Measurements from ENCODE around the gene HBS1L. TPM values are rescaled to one million over a fixed set of nuclear protein-coding genes. Genes with fewer than 3 reads are reported as not detected.

HBS1L gene
- total RNA-seq, 1 donor from 2014 or later = 89.8 TPM

DNA sequence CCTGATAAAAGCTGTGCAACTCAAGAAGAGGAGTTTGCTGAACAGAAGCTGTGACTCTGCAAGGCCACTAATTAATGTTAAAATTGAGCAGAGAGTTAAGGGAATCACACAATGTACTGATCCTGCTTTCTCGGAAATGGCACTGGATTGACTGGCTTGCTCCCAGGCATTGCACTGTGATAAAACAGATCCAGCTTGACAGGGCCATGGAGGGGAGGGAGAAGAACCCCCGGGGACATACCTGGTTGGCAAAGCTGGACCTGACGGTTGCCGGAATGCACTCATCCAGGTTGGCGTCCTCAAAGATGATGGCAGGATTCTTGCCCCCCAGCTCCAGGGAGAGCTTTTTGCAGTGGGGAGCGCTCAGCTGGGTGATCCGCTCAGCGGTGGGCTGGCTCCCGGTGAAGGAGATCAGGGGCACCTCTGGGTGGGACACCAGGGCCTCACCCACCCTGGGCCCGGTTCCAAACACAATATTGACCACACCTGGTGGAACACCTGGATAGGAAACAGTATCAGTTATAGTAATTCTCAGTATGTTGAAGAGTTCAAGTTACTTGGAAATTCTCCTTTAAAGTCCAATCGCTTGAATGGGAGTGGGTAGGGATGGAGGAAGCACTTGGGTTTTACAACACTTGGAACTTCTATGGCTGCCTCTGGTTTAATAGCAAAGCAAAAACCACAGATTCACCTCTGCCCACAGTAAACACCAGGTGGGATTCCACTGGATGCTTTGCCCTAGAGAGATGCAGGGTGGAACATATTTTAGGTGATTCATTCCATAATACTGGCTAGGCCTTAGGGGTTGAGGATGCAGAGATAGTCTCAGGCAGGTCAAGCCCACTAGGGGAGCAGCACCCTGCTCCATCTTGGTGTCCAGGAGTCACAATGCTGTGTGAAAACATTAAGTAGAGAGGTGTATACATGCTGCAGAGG, 121.8 kb downstream of the HBS1L start:
- no peak for ATAC-seq
- intact Hi-C loops (cut with micrococcal nuclease) = no loop called here
- DNase-seq = no peak

DNA sequence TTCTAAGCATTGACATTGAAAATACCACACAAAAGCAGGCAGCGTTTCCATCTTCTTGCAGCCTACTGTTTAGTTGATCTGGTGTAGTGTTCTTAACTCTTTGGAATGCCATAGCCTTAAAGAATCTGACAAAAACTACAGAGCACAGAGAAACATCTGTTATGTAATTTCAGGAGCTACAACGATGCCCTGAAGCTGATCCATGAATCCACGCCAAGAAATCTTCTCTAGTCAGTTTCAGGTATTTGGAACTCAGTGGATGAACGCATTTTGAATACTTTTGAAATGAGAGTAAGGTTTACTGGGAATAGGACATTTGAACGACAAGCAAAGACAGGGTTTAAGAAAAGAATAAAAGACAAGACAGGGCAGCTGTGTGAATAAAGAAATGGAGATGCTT, 122.5 kb downstream of the HBS1L start:
- no peak for DNase-seq
- ATAC-seq = no peak
- intact Hi-C loops (cut with micrococcal nuclease) = no loop called here

DNA sequence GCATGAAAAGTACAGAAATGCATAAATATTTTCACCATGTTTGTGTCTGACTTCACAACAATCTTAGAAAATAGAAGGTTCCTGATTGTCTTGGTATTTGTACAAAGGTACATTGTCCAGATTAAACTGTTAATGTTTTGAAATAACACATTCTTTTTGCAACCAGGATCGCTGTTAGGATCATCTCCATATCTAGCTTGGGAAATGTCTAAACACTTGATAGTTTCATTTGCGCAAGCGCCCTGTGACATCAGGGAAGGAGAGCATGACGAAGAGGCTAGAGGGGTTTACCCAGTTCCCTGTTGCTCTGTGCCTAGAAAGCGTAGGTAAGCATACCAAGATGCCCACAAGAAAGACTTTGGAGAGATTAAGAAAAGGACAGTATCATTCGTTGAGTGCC, 124.2 kb downstream of the HBS1L start:
- intact Hi-C loops (cut with micrococcal nuclease) = no loop called here
- DNase-seq = no peak
- no peak for ATAC-seq

DNA sequence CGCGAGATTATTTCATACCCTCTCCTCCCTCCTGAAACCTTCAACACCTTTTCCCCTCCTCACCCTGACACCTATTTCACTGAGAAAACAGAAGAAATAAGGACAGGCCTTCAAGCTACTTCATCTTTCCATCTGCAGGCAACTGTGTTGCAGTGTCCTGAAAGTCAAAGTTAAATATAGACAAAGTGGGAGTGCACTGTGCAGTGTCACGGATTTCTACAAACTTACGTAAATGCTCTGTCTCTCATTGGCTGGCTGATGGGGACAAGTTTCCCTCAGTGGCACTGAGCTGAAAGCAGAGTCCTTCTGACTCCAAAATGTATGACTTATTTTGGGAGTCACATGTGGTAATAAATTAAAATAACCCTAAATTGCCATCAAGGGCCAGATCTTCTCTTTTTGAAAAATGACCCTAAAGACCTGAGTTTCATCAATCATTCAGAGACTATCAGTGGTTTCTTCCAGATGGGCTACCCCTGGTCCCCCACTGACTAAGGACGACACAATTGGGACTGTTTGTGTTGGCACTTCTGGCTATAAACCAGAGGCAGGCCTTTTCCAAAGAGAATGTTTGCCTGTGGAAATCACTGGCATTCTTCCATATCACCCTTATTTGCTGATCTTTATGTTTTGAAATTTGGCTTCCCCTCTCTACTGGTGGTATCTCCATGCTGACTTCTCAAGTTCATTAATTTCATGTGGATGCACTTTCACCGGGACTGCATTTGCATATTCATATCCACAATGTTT, 126.3 kb downstream of the HBS1L start:
- intact Hi-C loops (cut with micrococcal nuclease) = no loop called here

DNA sequence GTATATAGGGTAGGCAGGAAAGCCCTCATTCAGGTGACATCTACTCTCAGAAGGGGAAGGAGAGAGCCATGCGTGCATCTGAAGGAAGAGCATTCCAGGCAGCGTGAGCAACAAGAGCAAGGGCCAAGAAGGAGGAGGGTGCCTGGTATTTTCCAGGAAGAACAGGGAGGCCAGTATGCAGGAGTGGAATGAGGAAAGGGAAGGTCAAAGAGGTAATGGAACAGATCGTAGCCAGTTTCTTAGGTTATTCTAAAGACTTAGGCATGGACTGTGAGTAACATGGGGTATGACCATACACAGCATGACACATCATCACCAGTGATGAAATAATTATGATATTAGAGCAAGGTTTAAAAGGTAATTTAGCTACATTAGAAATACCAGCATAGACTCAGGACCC, 128.8 kb downstream of the HBS1L start:
- ATAC-seq = no peak
- intact Hi-C loops (cut with micrococcal nuclease) = no loop called here
- no peak for DNase-seq

More for the DNA sequence above, 126.3 kb downstream of the HBS1L start:
- no peak for DNase-seq
- peak; percentile 74 for ATAC-seq

DNA sequence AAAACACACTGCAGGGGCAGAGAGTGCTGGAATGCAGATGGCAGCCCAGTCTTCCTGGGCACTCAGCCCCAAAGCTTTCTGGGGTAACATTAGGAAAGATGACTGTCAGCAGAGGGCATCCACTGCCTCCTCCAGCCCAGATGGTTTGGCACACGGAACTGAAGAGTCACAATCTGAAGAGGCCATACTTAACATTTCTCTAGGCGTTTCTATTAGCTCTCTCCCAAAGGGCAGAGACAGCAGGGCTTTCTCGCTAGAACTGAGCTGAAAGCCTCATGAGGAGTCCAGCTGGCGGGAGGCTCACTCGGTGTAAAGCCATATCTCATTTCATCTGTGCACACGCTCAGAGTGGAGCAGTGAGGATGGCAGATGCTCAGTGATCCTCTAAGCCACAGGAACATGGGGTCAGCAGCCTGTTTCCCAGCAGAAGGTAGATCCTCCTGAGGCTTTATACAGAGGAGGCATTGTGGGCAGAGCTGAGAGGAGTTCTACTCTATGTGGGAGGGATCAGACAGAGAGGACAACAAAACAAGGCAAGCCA, 132.8 kb downstream of the HBS1L start:
- ATAC-seq = no peak
- no peak for DNase-seq
- intact Hi-C loops (cut with micrococcal nuclease) = no loop called here

DNA sequence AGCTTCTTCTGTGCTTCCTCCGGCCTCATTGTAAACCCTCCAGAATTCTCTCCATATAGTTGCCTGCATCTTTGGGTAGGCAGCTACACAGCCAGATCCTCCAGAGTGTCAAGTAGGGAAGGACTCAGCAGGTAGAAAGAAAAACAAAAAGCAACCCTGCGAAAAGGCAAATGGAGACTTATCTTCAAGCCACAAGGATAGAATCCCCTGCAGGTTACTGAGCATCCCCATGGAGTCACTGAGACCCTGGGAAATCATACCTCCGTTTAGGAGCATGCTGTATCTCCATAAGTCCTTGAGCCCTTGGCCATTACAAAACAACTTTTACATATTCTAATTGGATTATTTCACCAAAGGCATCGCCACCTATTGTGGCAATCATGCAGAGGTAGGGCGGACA, 133.3 kb downstream of the HBS1L start:
- no peak for ATAC-seq
- DNase-seq = no peak
- intact Hi-C loops (cut with micrococcal nuclease) = no loop called here

DNA sequence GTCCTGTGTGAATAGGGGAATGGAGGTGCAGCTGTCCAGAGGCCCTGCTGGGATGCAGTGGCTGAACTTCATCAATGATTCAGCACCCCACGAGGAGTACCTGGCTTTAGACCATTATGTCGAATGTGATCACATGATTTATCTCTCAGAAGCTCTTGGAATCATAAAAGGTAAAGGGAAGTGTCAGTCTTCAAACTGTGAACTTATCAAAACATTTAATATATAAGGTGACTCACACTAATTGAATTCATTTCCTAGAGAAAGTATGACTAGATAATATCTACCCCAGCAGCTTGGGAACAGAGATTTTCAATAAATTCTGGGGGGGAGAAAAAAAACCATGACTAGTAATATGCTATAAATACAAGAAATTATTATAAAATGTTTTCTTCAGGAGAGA, 134.2 kb downstream of the HBS1L start:
- DNase-seq (no peak), ATAC-seq (no peak)
- intact Hi-C loops (cut with micrococcal nuclease) = no loop called here

DNA sequence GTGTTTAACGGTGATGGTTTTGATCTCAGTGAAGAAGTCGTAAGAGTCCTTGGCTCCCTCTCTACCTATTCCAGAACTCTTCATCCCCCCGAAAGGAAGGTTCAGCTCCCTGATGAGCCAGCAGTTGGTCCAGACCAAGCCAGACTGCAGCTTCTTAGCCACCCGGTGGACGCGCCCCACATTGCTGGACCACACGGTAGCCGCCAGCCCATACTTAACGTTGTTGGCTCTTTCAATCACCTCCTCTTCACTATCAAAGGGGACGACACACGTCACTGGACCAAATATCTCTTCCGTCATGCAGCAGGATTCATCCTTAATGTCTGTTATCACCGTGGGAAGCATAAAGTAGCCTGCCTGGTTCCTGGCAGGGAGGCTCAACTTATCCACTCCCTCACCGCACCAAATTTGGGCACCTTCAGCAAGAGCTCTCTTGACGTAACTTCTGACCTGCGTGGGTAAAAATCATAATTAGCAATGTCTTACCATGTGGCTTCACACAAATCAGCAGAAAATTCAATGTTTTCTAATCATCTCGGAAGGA, 136.1 kb downstream of the HBS1L start:
- ATAC-seq = no peak
- no peak for DNase-seq
- intact Hi-C loops (cut with micrococcal nuclease) = no loop called here

DNA sequence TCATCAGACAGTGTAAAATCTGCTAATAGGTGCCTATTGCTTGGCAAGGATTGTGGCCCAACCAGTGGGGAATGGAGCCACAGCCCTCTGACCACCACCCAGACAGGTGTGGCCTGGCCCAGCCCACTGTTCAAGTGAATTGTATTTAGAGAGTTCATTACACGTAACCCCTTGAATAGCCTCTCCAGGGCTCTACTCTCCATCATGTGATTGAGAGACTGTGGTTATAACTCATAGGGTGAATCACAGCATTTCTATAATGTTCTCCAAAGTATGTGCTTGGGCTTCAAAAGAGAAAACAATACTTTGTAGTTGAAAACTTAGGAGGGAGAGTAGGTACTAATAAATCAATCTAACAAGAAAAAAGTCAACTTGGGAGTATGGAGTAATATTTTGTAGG, 143.1 kb downstream of the HBS1L start:
- intact Hi-C loops (cut with micrococcal nuclease) = no loop called here
- no peak for DNase-seq
- ATAC-seq = no peak

DNA sequence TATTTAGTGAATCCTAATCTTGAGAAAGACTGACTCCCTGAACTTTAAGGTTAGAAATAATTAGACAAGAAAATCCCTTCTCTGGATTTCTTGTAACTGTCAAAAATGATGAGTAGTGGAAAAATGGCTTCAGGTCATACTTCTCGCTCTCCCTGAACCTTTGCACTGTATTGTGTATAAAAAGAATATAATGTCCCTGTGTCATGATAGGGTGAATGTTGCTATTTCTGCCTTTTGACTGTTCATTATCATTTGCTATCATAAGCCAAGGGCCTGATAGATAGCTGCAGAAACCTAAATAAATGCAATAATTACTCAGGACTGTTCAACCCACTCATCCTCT, 144.1 kb downstream of the HBS1L start:
- ATAC-seq (no peak), DNase-seq (no peak)
- intact Hi-C loops (cut with micrococcal nuclease) = no loop called here

Small RNAs within 50 kb of the gene (microRNA-seq; reads per million reads assigned to microRNA genes)
- not detected for gene MIR3662 (ENCODE audit: borderline number of aligned reads)

Other genes with a start within 250 kb of the HBS1L start
- 0.20 TPM for gene ALDH8A1, start 104.7 kb downstream of the HBS1L start, total RNA-seq
- gene MYB, start 126.5 kb upstream of the HBS1L start, total RNA-seq = 0.15 TPM